ENCODE results near the gene ABCD3. TPM values are rescaled to one million over a fixed set of nuclear protein-coding genes. Genes with fewer than 3 reads are reported as not detected.

ABCD3 gene
- total and polyA plus RNA-seq, 8 donors = 42.7 to 66.1 (median 49.3) TPM

Other genes starting within 250 kb of the ABCD3 start
- 10 to 100 TPM; 42.3 to 55.2 TPM for gene ARHGAP29, start 180.8 kb upstream of the ABCD3 start, total RNA-seq
- gene ARHGAP29, start 180.8 kb upstream of the ABCD3 start, polyA plus RNA-seq (ENCODE audit: insufficient read length in 6 of 6) = 10 to 100 TPM; 59.7 to 66.8 (median 64.2) TPM
- 100 to 1,000 TPM in 1 of 2 donors, 10 to 100 TPM in 1; 64.0 to 191 TPM for gene F3, start 123.4 kb downstream of the ABCD3 start, total RNA-seq
- gene F3, start 123.4 kb downstream of the ABCD3 start, polyA plus RNA-seq (ENCODE audit: insufficient read length in 6 of 6) = 1 to 10 TPM; 3.4 to 8.0 (median 6.2) TPM